ENCODE measurements around the gene HIVEP3. TPM values are rescaled to one million over a fixed set of nuclear protein-coding genes. Genes with fewer than 3 reads are reported as not detected.

HIVEP3 gene
- total RNA-seq, 1 experiment from 2014 or later: 1.4 TPM

DNA sequence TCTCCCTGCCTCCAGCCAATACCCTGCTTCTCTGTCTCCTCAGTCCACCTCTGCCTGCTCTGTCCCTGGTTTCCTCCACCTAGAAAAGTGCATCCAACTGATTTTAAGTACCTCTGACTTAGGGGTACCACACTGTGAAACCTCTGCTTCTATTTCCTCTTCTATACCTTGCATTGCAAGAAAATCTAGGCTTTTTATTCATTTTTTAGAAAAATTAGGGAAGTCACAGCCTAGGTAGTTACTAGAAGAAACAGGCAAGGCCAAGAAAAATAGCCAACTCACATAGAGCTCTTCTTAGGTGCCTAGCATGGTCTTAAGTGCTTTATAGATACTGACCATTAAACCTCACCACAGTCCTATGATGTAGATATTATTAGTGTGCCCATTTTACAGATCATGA is 39.1 kb downstream of the HIVEP3 start:
- Histone ChIP-seq H2AK5ac (ENCODE audit: insufficient read length, low read length) (no peak overlapping the region), H3K4me2 (ENCODE audit: insufficient read depth, insufficient read length, low read length) (no peak overlapping the region), H2BK12ac (ENCODE audit: insufficient read length, low read depth, low read length) (no peak overlapping the region), H4K8ac (replicated peaks; ENCODE audit: insufficient read length, low read depth, low read length) (no peak overlapping the region), H3K9me3 (ENCODE audit: control insufficient read depth, low read depth, low read length) (no peaks in the 10 kb centered on the region), H3K79me2 (ENCODE audit: insufficient read depth, low read length) (no peaks in the 10 kb centered on the region), H2BK20ac (ENCODE audit: low read depth, low read length, poor library complexity, severe bottlenecking) (no peak overlapping the region), H3K27me3 (ENCODE audit: insufficient read depth, low read length) (no peaks in the 10 kb centered on the region), H2BK5ac (ENCODE audit: insufficient read length, low read length) (no peak overlapping the region), H3K79me1 (ENCODE audit: insufficient read depth, low read depth, low read length, poor library complexity, severe bottlenecking) (no peaks in the 10 kb centered on the region), H3K18ac (ENCODE audit: insufficient read length, low read depth, low read length) (no peak overlapping the region), H3K23ac (ENCODE audit: insufficient read length, low read depth, low read length) (no peak overlapping the region), H2BK120ac (ENCODE audit: low read depth, low read length, poor library complexity, severe bottlenecking) (no peak overlapping the region), H2AFZ (ENCODE audit: low read length) (no peak overlapping the region), H3K56ac (ENCODE audit: insufficient read length, low read depth, low read length) (no peak overlapping the region), H3T11ph (ENCODE audit: low read length) (no peak overlapping the region), H3K9ac (ENCODE audit: extremely low read depth, insufficient read length, low read length) (no peak overlapping the region), H4K91ac (ENCODE audit: insufficient read length, low read depth, low read length) (no peak overlapping the region), H3K23me2 (ENCODE audit: insufficient read length, low read depth, low read length, poor library complexity, severe bottlenecking) (no peaks in the 10 kb centered on the region), H3K14ac (ENCODE audit: insufficient read depth, low read length) (no peak overlapping the region), H2BK15ac (ENCODE audit: low read depth, low read length) (no peak overlapping the region), H3K27ac (ENCODE audit: insufficient read length, low read depth, low read length) (no peak overlapping the region), H3K4me1 (ENCODE audit: insufficient read depth, low read length) (peaks cover 16% of the 10 kb centered on the region; the same call in 1 of the 2 replicates), H3K4ac (ENCODE audit: low read depth, low read length) (no peak overlapping the region), H4K20me1 (ENCODE audit: control insufficient read depth, insufficient read depth, insufficient read length) (no peaks in the 10 kb centered on the region), H4K5ac (ENCODE audit: insufficient read length, low read depth, low read length) (no peak overlapping the region)
- no peak for DNase-seq
- H3K4me3 Mint-ChIP-seq: no peak overlapping the region; a peak in 1 of 5 replicates
- H3K27ac Mint-ChIP-seq: no peak overlapping the region
- TF ChIP-seq, protein P1, sequence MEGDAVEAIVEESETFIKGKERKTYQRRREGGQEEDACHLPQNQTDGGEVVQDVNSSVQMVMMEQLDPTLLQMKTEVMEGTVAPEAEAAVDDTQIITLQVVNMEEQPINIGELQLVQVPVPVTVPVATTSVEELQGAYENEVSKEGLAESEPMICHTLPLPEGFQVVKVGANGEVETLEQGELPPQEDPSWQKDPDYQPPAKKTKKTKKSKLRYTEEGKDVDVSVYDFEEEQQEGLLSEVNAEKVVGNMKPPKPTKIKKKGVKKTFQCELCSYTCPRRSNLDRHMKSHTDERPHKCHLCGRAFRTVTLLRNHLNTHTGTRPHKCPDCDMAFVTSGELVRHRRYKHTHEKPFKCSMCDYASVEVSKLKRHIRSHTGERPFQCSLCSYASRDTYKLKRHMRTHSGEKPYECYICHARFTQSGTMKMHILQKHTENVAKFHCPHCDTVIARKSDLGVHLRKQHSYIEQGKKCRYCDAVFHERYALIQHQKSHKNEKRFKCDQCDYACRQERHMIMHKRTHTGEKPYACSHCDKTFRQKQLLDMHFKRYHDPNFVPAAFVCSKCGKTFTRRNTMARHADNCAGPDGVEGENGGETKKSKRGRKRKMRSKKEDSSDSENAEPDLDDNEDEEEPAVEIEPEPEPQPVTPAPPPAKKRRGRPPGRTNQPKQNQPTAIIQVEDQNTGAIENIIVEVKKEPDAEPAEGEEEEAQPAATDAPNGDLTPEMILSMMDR (conservative IDR thresholded peaks at IDR 0.05): no peak
- no peaks in the 10 kb centered on the region for H3K27me3 Mint-ChIP-seq (ENCODE audit: low read depth)
- H3K36me3 Mint-ChIP-seq (ENCODE audit: insufficient read depth in 1 of 3, low read depth in 3 of 3): no peaks in the 10 kb centered on the region
- H3K4me1 Mint-ChIP-seq: peaks cover 29 to 33% of the 10 kb centered on the region in 2 experiments
- H3K9me3 Mint-ChIP-seq: no peaks in the 10 kb centered on the region; a peak in 1 of 5 replicates

All from H9 (cell line).